GM23338 (cell line): ENCODE measurements around the gene STX1B.

ENCODE experiments used
- CTCF ChIP-seq, 2 experiments: fragments of 200-600 bp in 1 of 2; sonication (generic) in 1 of 2; conservative IDR thresholded peaks; 2 replicates each; pipeline versions ENCODE4 v1.5.1 to v1.6.1; 2016 to 2017; ENCODE audit warnings: antibody characterized with exemption in 2 of 2, low read depth in 2 of 2, mild to moderate bottlenecking in 2 of 2, moderate library complexity in 1 of 2
- EZH2phosphoT487 ChIP-seq: fragments of 200-600 bp; sonication (generic); IDR thresholded peaks from one replicate; pipeline ENCODE4 v1.8.1; 2018; ENCODE audit warnings: antibody characterized with exemption; ENCODE audit not compliant: unreplicated experiment
- NANOG ChIP-seq: IDR thresholded peaks from 2 replicates; pipeline ENCODE4 v1.6.1; 2016; ENCODE audit warnings: antibody characterized with exemption, borderline replicate concordance
- REST ChIP-seq: IDR thresholded peaks from one replicate; pipeline ENCODE4 v1.6.1; 2018; ENCODE audit warnings: antibody characterized with exemption; ENCODE audit not compliant: unreplicated experiment

- TF ChIP-seq REST: no peak
- TF ChIP-seq CTCF (conservative IDR thresholded peaks at IDR 0.05; ENCODE audit: low read depth in 2 of 2): peak; percentile 87 to 91
- TF ChIP-seq EZH2phosphoT487: no peak
- TF ChIP-seq NANOG: no peak
Measured at GRCh38 chr16:30984669-30985400, 25.6 kb downstream of the STX1B start, which contains the start of gene HSD3B7.
